NCI-H2227 treated with DMSO at 0.1 percent for 48 hours (cell line): ENCODE measurements around the gene FMNL2.
"Not testable (repeated sequence)": the region's sequence is repeated elsewhere in the genome, so short reads cannot be mapped to it uniquely, and the experiment has no call there.

ENCODE experiments used
- DNase-seq: peaks from one replicate; lab custom pipeline; 2025; lab: John Stamatoyannopoulos, UW

FMNL2 gene

GRCh38 chr2:152499331-152499816 lies 164.4 kb downstream of the FMNL2 start:
- DNase-seq, result no peak

DNA sequence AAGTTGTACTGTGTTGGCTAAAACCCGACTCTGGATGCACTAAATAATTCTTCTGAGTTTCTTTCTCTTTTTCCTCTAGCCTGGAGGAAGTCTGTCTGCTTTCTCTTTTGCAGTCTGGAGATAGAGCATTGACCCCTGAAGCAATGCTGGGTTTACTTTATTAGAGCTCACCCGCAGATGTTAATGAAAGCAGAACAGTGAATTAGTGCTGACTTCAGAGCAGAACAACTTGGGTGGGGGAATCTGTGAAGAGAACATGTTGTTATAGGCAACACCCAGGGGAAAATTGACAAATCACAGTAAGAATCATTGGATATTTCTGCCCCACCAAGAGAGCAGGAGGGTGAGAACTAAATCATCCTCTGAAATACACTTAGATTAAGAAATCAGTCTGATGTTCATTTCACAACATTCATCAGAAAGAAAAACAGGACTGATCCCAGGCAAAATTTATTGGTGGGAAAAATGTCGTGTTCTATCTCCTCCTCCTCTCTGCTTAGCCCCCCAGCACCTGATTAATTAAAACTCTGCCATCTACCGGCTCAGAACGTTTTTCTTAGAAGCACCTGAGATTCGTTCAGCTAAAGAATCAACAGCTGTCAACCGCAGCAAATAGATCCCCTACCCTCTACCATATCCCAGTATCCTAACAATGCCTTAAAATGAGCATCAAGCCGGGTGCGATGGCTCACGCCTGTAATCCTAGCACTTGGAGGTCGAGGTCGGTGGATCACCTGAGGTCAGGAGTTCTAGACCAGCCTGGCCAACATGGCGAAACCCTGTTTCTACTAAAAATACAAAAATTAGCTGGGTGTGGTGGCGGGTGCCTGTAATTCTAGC lies 165.1 kb downstream of the FMNL2 start:
- no peak for DNase-seq

DNA sequence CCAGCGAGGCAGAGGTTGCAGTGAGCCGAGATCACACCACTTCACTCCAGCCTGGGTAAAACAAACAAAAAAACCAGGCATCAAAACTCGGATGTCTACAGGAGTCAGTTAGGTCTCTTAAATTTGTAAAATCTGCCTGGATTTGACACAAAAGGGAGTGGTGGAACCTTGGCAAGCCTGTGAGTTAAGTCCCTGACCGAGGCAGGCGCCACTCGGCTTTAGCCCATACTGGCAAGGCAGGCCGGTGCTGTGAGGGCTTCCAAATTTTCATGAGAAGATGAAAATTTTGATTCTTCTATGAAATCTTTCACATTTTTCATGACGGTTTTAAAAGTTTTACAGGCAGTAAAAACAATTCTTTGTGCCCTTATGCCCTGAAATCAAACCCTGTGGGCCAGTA lies 165.8 kb downstream of the FMNL2 start:
- no peak for DNase-seq

DNA sequence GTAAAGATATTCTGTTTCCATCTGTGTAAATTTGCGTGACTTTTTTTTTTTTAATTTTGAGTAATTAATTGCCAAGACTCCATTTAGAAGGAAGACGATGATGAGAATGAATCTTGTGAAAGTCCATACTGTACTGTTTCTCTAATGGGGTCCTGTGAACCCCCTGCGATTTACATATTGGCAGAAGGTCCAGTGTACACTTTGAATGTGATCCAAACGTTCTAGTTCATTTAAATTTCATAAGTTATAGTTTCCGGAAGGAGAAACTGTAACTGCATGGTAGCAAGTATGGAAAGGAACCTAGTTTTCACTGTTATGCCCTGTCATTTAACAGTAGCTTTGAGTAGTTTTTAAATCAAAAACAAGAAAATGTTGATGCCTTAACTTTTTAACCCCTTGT lies 166.7 kb downstream of the FMNL2 start:
- DNase-seq, result no peak

DNA sequence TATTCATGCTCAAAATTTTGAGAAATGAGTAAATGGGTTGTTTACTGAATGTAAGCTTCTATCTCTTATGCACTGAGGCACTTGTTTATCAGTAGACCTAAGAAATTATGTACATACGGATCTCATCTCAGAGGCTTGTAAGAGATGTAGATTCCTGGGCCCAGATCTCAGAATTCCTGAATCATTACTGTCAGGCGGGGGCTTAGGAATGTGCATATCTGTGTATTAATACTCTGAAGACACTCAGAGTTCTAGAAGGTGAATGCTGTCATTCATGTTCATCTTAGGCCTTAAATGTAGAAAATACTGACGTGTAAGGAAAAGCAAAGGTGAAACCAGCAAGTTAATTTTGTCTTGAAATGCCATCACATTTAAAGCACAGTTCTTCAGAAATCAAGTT lies 169.6 kb downstream of the FMNL2 start:
- no peak for DNase-seq

- no peak for DNase-seq
These were observed 170.5 kb downstream of the FMNL2 start for GRCh38 chr2:152505495-152505906.

DNA sequence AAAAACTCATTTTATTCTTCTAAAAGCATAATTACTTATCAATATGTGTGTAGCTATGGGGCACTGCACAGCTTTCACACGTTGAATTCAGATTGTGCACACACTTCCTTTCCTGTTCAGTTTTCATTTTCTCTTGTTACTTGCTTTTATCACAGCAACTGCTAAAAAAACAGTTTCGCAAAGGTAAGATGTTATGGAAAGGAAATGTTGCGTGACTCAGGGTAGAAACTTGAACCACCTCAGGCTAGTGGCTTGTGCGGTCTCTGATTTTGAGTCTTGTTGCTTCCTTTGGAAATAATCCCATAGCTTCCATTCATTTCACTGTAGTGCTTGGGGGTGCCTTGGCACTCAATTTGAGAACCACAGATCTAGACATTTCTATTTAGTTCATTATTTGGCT lies 171.9 kb downstream of the FMNL2 start:
- DNase-seq, result no peak

DNA sequence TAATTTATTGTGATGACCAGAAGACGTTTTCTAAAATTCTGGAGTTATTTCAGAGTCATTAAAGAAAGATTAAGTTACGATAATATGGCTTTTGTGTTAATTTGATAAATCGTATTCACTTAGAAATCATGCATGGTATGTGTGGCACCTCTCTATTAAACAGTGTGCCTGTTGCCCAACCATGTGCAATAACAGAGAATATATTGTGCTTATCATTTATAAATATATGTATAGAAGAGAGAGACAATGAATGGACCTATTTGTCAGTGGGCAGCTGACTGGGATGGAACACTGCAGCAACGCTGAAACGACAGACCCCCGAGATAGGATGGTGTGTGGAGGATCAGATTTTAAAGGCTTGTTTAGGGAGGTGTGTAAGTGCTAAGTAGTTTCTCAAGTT lies 172.9 kb downstream of the FMNL2 start:
- DNase-seq, result no peak

DNA sequence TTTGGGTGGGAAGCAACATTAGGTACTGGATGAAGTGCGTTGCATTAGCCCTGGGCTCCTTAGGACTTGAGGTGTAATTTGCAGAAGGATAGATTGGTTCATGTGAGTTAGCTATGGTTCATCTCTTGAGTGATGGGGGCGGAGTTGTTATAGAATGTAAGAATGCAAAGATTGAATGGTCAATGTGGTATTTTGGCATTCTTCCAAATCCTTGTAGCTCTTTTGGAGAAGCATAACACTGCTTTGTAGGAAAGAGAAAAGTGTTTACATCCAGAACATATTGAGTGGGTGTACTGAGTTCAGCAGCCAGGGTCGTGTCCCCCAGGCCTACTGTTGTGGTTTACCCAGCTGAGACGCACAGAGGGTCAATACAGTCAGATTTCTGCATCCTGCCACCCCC lies 173.5 kb downstream of the FMNL2 start:
- DNase-seq, result peak; percentile 91

- no peak for DNase-seq
These were observed 175.0 kb downstream of the FMNL2 start for GRCh38 chr2:152509772-152510491.

DNA sequence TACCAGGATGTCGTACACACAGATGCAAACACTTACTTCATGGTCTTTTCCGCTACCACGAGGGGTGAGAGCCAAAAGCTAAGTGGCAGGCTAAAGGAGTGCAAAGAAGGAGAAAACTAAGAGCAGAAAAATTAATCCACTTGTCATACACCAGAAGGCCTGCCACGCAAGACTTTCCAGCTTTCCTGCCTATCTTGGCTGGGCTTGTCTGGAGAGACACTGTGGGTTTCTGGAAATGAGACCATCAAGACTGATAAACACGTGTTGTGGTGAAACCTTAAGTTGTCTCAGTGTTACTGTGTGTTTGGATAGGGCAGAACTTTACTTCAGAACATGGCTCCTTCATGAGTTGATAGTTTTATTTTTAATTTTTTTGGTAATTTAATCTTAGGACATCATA lies 175.6 kb downstream of the FMNL2 start:
- no peak for DNase-seq

DNA sequence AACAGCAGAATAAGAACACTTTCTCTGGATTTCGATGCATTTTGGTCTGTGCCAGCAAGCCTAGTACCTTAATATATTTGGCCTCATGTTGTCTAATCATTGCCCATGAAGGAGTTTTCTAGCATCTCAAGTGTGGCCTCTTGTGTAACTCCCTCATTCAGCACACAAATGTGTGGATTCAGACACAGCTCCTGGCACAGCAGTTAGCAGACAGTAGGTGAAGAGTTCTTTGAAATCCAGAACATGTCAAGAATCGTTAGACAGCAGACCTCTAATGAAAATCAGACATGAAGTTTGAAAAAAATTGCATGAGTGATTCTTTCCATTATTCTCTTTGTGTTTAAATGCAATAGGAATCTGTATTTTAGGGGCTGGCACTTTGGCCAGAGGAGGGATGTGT lies 177.0 kb downstream of the FMNL2 start:
- no peak for DNase-seq

DNA sequence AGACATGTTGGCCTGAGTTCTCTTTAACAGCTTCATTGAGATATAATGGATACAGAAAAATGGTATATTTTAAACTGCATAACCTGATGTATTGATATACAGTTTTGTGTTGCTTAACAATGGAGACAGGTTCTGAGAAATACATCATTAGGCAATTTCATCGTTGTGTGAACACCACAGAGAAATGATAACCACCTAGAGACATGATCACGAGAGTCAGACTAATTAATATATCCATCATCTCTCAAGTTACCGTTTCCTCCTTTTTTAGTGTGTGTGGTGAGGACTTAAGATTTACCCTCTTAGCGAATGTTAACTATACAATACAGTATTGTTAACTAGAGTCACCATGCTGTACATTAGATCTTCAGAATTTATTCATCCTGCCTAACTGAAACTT lies 178.1 kb downstream of the FMNL2 start:
- no peak for DNase-seq

DNA sequence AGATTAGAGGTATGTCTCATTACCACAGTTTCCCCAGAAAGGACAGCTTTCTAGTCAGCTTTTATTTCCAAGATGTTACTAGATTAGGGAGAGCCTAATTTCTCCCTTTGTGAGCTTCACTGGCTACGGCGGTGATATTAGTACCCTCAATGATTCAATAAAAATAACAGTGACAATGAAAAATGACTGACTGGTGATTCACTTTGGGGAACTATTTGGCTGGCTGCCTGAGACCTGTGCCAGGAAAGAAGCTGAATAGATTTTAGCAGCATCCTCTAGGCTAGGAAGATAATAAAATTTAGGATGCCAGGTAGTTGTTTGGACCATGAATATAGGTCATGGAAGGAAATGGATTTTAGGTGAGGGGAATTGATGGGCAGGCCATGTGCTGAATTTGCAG lies 178.7 kb downstream of the FMNL2 start:
- no peak for DNase-seq

DNA sequence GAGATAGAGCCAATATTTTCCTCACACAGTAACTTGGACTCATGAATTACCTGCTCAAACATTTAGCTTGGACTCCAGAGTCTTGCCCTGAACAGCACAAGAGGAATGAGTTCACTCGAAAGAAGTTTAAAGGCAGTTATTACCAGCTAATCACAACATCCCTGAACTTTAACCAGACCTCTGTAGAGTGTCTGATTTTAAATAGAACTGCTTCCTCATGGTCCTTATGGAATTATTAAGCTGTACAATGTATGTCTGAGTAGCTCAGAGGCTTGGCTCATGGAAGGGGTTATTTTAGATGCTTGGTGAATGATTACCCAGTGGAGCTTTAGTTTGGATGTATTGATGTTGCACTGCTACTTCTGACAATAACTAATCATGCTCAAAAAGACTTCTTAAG lies 183.1 kb downstream of the FMNL2 start:
- DNase-seq, result no peak

DNA sequence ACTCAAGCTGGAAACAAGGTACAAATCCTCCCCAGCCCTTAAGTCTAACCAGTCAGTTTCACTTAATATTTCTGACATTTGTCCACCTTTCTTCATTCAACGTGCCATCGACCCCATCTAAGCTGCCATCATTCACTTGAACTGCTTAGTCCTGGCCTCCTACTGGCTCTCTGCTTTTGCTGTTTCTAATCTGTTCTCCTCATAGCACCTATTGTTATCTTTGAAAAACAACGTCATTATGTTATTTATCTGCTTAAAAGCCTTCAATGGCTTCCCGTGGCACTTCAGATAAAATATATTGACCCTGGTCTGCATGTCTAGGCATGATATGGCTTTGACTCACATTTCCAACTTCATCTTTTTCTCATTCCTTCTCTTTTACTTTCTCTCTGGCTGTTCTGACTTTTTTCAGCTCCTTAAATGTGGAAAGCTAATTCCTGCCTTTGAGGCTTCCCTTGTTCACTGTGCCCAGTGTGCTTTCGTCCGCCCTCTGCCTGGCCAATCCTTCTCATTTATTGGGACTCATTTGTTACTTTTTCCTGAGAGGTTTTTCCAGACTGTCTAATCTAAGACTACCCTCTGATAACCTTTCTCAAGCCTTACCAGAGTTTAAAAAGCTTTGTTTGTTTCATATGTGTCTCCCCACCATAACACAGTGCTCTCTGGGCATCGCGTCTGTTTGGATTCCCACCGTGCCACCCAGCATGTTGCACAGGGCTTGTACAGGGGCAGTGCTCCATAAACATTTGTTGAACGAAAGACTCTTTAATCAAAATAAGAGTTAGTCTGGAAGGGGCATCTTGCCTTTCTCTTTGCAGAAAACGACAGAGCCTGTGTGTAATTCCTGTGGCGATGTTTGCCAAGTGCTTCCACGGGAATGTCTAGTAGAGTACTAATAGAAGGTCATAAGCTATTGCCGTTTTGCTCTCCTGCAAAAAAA lies 183.9 kb downstream of the FMNL2 start:
- peak; percentile 66 for DNase-seq

- no peak for DNase-seq
These were observed 184.6 kb downstream of the FMNL2 start for GRCh38 chr2:152519581-152519952.

DNA sequence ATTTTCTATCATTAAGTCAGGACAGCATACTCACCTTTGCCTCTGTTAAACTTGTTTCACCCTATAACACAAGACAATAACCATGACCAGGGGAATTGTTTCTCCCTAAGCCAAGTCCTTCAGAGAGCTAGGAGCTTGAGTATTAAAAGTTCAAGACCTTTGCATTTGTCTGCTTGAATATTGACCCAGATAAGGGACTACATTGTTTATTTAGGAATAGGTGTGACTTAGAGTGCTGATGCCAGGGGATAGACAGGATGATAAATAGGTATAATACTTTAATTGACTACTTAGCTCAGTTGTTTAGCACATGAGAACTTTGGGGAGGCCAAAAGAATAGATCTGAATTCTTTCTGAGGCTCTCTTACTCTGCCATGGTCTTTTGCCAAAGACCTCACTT lies 185.8 kb downstream of the FMNL2 start:
- DNase-seq, result no peak

DNA sequence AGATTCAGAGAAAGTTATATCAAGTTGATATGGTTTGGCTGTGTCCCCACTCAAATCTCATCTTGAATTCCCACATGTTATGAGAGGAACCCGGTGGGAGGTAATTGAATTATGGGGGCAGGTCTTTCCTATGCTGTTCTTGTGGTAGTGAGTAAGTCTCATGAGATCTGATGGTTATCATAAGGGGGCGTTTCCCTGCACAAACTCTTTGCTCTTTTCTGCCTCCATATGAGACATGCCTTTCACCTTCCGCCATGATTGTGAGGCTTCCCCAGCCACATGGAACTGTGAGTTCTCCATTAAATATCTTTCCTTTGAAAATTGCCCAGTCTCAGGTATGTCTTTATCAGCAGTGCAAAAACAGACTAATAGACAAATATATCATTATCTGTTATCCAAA lies 187.5 kb downstream of the FMNL2 start:
- DNase-seq, result not testable (repeated sequence)

GRCh38 chr2:152523091-152523490 lies 188.1 kb downstream of the FMNL2 start:
- no peak for DNase-seq

GRCh38 chr2:152525277-152525838 lies 190.4 kb downstream of the FMNL2 start:
- DNase-seq, result no peak
